IMR-90 (cell line): ENCODE results near the gene ERP27. TPM values are rescaled to one million over a fixed set of nuclear protein-coding genes. Genes with fewer than 3 reads are reported as not detected.

Experiments used
- ATAC-seq: fragments of 200-7000 bp; cut with Tn5 transposase; 2 replicates; pipeline ENCODE4 v1.9.1; 2020; ENCODE audit warnings: low read depth, mild to moderate bottlenecking, moderate library complexity
- BruUV-seq: library from RNA; stranded (reverse); fragments of 400-500 nt; replicated peaks from 2 replicates; lab custom pipeline; 2021; lab: Mats Ljungman, UMichigan
- CTCF ChIA-PET: fragments of 300-600 bp; formaldehyde crosslinking; extraction: SDS; loops from one replicate; lab custom pipeline; 2021; ENCODE audit warnings: antibody characterized with exemption; lab: Yijun Ruan, JAX
- POLR2A ChIA-PET: fragments of 300-600 bp; sonication (Branson Sonifier 250); formaldehyde crosslinking; loops from one replicate; lab custom pipeline; 2022; ENCODE audit warnings: antibody characterized with exemption; ENCODE audit not compliant: unreplicated experiment; lab: Charles Lee
- DNase-seq: peaks from one replicate; pipeline ENCODE4 v3.0.0; 2013
- H2AFZ ChIP-seq: replicated peaks from 2 replicates; pipeline ENCODE3; 2013; ENCODE audit warnings: low read length, mild to moderate bottlenecking; ENCODE audit not compliant: poor library complexity
- H2AK5ac ChIP-seq: 2 replicates; pipeline ENCODE4 v1.6.1; 2013; ENCODE audit warnings: low read depth, low read length, inconsistent platforms
- H2AK9ac ChIP-seq: replicated peaks from 2 replicates; pipeline ENCODE3; 2013; ENCODE audit warnings: mild to moderate bottlenecking, low read depth, low read length, moderate library complexity; ENCODE audit not compliant: poor library complexity
- H2BK120ac ChIP-seq: 2 replicates; pipeline ENCODE4 v1.6.1; 2013; ENCODE audit warnings: low read depth, low read length, inconsistent platforms
- H2BK15ac ChIP-seq: 3 replicates; pipeline ENCODE4 v1.6.1; 2013; ENCODE audit warnings: low read depth, low read length, inconsistent platforms
- H2BK20ac ChIP-seq: 2 replicates; pipeline ENCODE4 v1.6.1; 2013; ENCODE audit warnings: low read depth, mild to moderate bottlenecking, inconsistent platforms, low read length, moderate library complexity
- H2BK5ac ChIP-seq: 2 replicates; pipeline ENCODE4 v1.6.1; 2013; ENCODE audit warnings: mild to moderate bottlenecking, low read depth, low read length, inconsistent platforms; ENCODE audit not compliant: poor library complexity, severe bottlenecking
- H3K14ac ChIP-seq: replicated peaks from 2 replicates; pipeline ENCODE4 v1.6.1; 2013; ENCODE audit warnings: low read depth, low read length, inconsistent platforms
- H3K18ac ChIP-seq: 2 replicates; pipeline ENCODE4 v1.6.1; 2013; ENCODE audit warnings: low read depth, low read length, control low read depth
- H3K23ac ChIP-seq: 2 replicates; pipeline ENCODE4 v1.6.1; 2013; ENCODE audit warnings: low read depth, low read length, inconsistent platforms
- H3K27ac ChIP-seq: 2 replicates; pipeline ENCODE4 v1.5.1; 2013; ENCODE audit warnings: mild to moderate bottlenecking, control low read depth, low read length; ENCODE audit not compliant: insufficient read depth
- H3K27me3 ChIP-seq: 2 replicates; pipeline ENCODE4 v1.6.1; 2013; ENCODE audit warnings: low read length; ENCODE audit not compliant: control insufficient read depth, insufficient read depth
- H3K36me3 ChIP-seq: 2 replicates; pipeline ENCODE4 v1.6.1; 2013; ENCODE audit warnings: low read length, mixed read lengths; ENCODE audit not compliant: control insufficient read depth, insufficient read depth
- H3K4ac ChIP-seq: 2 replicates; pipeline ENCODE4 v1.6.1; 2013; ENCODE audit warnings: low read depth, low read length, inconsistent platforms
- H3K4me1 ChIP-seq: 2 replicates; pipeline ENCODE4 v1.6.1; 2013; ENCODE audit warnings: low read length, mixed read lengths; ENCODE audit not compliant: control insufficient read depth, insufficient read depth
- H3K4me2 ChIP-seq: 2 replicates; pipeline ENCODE4 v1.6.1; 2013; ENCODE audit warnings: low read depth, mild to moderate bottlenecking, control low read depth, low read length, moderate library complexity
- H3K4me3 ChIP-seq: 2 replicates; pipeline ENCODE4 v1.5.1; 2013; ENCODE audit warnings: low read depth, mild to moderate bottlenecking, control low read depth, low read length, moderate library complexity; ENCODE audit not compliant: insufficient read depth
- H3K56ac ChIP-seq: 2 replicates; pipeline ENCODE4 v1.6.1; 2013; ENCODE audit warnings: low read length, inconsistent platforms; ENCODE audit not compliant: insufficient read depth; ENCODE audit errors: extremely low read depth
- H3K79me1 ChIP-seq, 2 experiments: 2 replicates each; pipeline ENCODE4 v1.6.1; 2013; ENCODE audit warnings: low read length in 2 of 2, inconsistent platforms in 1 of 2, low read depth in 1 of 2
- H3K9ac ChIP-seq: 2 replicates; pipeline ENCODE4 v1.6.1; 2013; ENCODE audit warnings: low read depth, low read length, control low read depth
- H3K9me1 ChIP-seq: 2 replicates; pipeline ENCODE4 v1.6.1; 2013; ENCODE audit warnings: low read length, inconsistent platforms; ENCODE audit not compliant: insufficient read depth
- H3K9me3 ChIP-seq: 2 replicates; pipeline ENCODE4 v1.6.1; 2013; ENCODE audit warnings: low read length; ENCODE audit not compliant: control insufficient read depth, insufficient read depth
- H4K20me1 ChIP-seq: 2 replicates; pipeline ENCODE4 v1.6.1; 2013; ENCODE audit warnings: low read length, inconsistent platforms; ENCODE audit not compliant: insufficient read depth
- H4K5ac ChIP-seq: 2 replicates; pipeline ENCODE4 v1.6.1; 2013; ENCODE audit warnings: mild to moderate bottlenecking, low read depth, low read length, control low read depth
- H4K8ac ChIP-seq, 2 experiments: 2 replicates each; pipeline ENCODE4 v1.6.1; 2013; ENCODE audit warnings: low read depth in 2 of 2, low read length in 2 of 2, control low read depth in 1 of 2, inconsistent platforms in 1 of 2
- H4K91ac ChIP-seq: 2 replicates; pipeline ENCODE4 v1.6.1; 2013; ENCODE audit warnings: low read depth, low read length, inconsistent platforms; ENCODE audit not compliant: insufficient read depth
- CEBPB ChIP-seq: IDR thresholded peaks from 2 replicates; pipeline ENCODE4 v1.6.1; 2012; ENCODE audit warnings: low read depth, low read length, improper control_type of control experiment
- FOS ChIP-seq: fragments of 150-350 bp; IDR thresholded peaks from 2 replicates; pipeline ENCODE4 v1.6.1; 2016; ENCODE audit warnings: low read depth, low read length
- MAFK ChIP-seq: IDR thresholded peaks from 2 replicates; pipeline ENCODE4 v1.6.1; 2012; ENCODE audit warnings: low read depth, low read length, improper control_type of control experiment
- MAZ ChIP-seq: IDR thresholded peaks from 2 replicates; pipeline ENCODE4 v1.6.1; 2012; ENCODE audit warnings: low read depth, mild to moderate bottlenecking, low read length, improper control_type of control experiment, moderate library complexity, borderline replicate concordance
- MXI1 ChIP-seq: IDR thresholded peaks from 2 replicates; pipeline ENCODE4 v1.6.1; 2012; ENCODE audit warnings: low read depth, mild to moderate bottlenecking, low read length, moderate library complexity, borderline replicate concordance
- RCOR1 ChIP-seq: IDR thresholded peaks from 2 replicates; pipeline ENCODE4 v1.6.1; 2012; ENCODE audit warnings: mild to moderate bottlenecking, low read length, improper control_type of control experiment; ENCODE audit not compliant: insufficient replicate concordance
- RFX5 ChIP-seq: IDR thresholded peaks from 2 replicates; pipeline ENCODE4 v1.8.0; 2012; ENCODE audit warnings: low read depth, mild to moderate bottlenecking, low read length, moderate library complexity
- SMC3 ChIP-seq: fragments of 150-350 bp; IDR thresholded peaks from 2 replicates; pipeline ENCODE4 v1.6.1; 2016; ENCODE audit warnings: low read depth, mild to moderate bottlenecking, antibody characterized with exemption, low read length, moderate library complexity
- WGBS, 2 experiments: methylation state at CpG; one replicate each; pipeline versions ENCODE4 v1.1.5 to v1.1.7; 2013; ENCODE audit warnings: missing lambda C conversion rate in 2 of 2; ENCODE audit not compliant: insufficient read length in 1 of 2; ENCODE audit errors: extremely low coverage in 2 of 2; 5-methylcytosine and 5-hydroxymethylcytosine counted together
- dilution Hi-C: fragments of 300-500 bp; cut with HindIII; formaldehyde crosslinking; loops from one replicate; pipeline ENCODE4 v1.14.3; 2018; ENCODE audit warnings: low sequenced_read_pairs; ENCODE audit not compliant: unreplicated experiment
- in situ Hi-C: fragments of 300-500 bp; cut with MboI; formaldehyde crosslinking; loops from 3 replicates; pipeline ENCODE4 v1.14.3; 2019; ENCODE audit warnings: low sequenced_read_pairs, inconsistent platforms, mixed read lengths
- intact Hi-C: fragments of 100-400 bp; cut with micrococcal nuclease; formaldehyde crosslinking; loops from 2 replicates; pipeline ENCODE4 v1.10.0; 2022
- polyA plus RNA-seq, 3 experiments: library from polyadenylated mRNA; depleted of rRNA; stranded (reverse); fragments of >200 nt; gene quantifications; 2 replicates each; pipeline ENCODE4 v1.2.3, GENCODE V29; 2012; ENCODE audit warnings: low replicate concordance in 1 of 3
- total RNA-seq: library from RNA; depleted of rRNA; stranded (reverse); fragments of >200 nt; gene quantifications from 2 replicates; pipeline ENCODE4 v1.2.3, GENCODE V29; 2012
- TF ChIP-seq, protein P1 (sequence below): fragments of 150-350 bp; IDR thresholded peaks from 2 replicates; pipeline ENCODE4 v1.6.1; 2016; ENCODE audit warnings: low read depth, mild to moderate bottlenecking, low read length, moderate library complexity, borderline replicate concordance
- TF ChIP-seq, protein P2 (sequence below): fragments of 150-350 bp; IDR thresholded peaks from 2 replicates; pipeline ENCODE4 v1.6.1; 2017; ENCODE audit warnings: mild to moderate bottlenecking, antibody characterized with exemption, low read length, low read depth

The ERP27 gene
- total and polyA plus RNA-seq, 2 of the 4 experiments (the other 2 are of a cell fraction) = not detected

DNA sequence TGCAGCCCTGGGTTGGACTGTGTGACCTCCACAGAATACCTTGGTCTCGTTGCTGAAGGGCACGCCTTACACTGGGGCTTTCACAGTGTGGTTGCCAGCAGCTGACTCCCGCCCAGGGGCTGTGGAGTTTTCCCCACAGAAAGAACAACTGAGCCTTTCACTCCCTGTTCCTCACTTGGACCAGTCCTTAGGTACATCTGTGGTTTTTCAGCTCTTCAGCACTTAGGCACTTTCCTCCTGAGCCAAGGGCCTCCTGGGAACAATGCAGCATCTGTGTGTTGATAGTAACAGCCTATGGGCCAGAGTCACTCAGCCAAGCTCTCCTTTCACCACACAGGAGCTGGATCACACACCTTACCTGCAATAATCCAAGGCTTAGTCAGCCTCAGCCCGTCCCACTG is 25.0 kb downstream of the ERP27 start:
- Histone ChIP-seq H4K91ac (no peak overlapping the region), H2BK5ac (no peak overlapping the region), H3K4me2 (no peak overlapping the region), H3K56ac (no peak overlapping the region), H3K9ac (no peak overlapping the region), H2BK120ac (no peak overlapping the region), H4K8ac (no peak overlapping the region), H3K27ac (no peak overlapping the region), H3K23ac (no peak overlapping the region), H2AK9ac (no peak overlapping the region), H3K4me3 (no peak overlapping the region), H3K27me3 (no peaks in the 10 kb centered on the region; the same call in 1 of the 2 replicates), H3K4me1 (peaks cover 1% of the 10 kb centered on the region; the same call in 1 of the 2 replicates), H3K36me3 (no peaks in the 10 kb centered on the region), H3K18ac (no peak overlapping the region), H4K20me1 (no peaks in the 10 kb centered on the region), H2AFZ (no peak overlapping the region), H2BK15ac (no peak overlapping the region), H3K9me1 (no peaks in the 10 kb centered on the region), H2BK20ac (no peak overlapping the region), H3K4ac (no peak overlapping the region), H3K79me1 (no peaks in the 10 kb centered on the region), H2AK5ac (no peak overlapping the region), H3K9me3 (no peaks in the 10 kb centered on the region), H4K5ac (no peak overlapping the region), H3K14ac (no peak overlapping the region)
- intact Hi-C loops = no loop called here
- TF ChIP-seq MXI1 (no peak), SMC3 (no peak), FOS (no peak), MAFK (no peak), RCOR1 (no peak), RFX5 (no peak), MAZ (no peak), CEBPB (no peak)
- TF ChIP-seq, protein P1, sequence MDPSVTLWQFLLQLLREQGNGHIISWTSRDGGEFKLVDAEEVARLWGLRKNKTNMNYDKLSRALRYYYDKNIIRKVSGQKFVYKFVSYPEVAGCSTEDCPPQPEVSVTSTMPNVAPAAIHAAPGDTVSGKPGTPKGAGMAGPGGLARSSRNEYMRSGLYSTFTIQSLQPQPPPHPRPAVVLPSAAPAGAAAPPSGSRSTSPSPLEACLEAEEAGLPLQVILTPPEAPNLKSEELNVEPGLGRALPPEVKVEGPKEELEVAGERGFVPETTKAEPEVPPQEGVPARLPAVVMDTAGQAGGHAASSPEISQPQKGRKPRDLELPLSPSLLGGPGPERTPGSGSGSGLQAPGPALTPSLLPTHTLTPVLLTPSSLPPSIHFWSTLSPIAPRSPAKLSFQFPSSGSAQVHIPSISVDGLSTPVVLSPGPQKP = no peak
- TF ChIP-seq, protein P2, sequence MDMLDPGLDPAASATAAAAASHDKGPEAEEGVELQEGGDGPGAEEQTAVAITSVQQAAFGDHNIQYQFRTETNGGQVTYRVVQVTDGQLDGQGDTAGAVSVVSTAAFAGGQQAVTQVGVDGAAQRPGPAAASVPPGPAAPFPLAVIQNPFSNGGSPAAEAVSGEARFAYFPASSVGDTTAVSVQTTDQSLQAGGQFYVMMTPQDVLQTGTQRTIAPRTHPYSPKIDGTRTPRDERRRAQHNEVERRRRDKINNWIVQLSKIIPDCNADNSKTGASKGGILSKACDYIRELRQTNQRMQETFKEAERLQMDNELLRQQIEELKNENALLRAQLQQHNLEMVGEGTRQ = no peak
- dilution Hi-C loops = no loop called here
- DNase-seq = no peak
- ATAC-seq = no peak
- ChIA-PET POLR2A (no interaction called here), CTCF (no interaction called here)
- WGBS, 2 experiments = 100% methylated on average over 1 of the region's 4 CpGs; no CpG with 5 or more reads in 1 of the 2 experiments
- no TSS peak for BruUV-seq
- in situ Hi-C loops = no loop called here
